CD14-positive monocyte (primary cell): ENCODE data around the gene THSD7A. TPM values are rescaled to one million over a fixed set of nuclear protein-coding genes. Genes with fewer than 3 reads are reported as not detected.

Experiments
- DNase-seq, 3 donors: peaks; one replicate each; pipeline ENCODE4 v3.0.0-alpha.2; 2011 to 2022
- H2AFZ ChIP-seq: 2 replicates; pipeline ENCODE4 v1.6.0; 2012; ENCODE audit warnings: mild to moderate bottlenecking, low read depth, low read length, inconsistent platforms; ENCODE audit not compliant: insufficient read depth, poor library complexity, severe bottlenecking
- H3K27ac ChIP-seq, 2 donors: 1 replicate in 1 of 2; 2 replicates in 1 of 2; pipeline ENCODE4 v1.5.1; 2012 to 2013; ENCODE audit warnings: low read length in 2 of 2, control low read depth in 1 of 2, inconsistent platforms in 1 of 2, low read depth in 1 of 2, mild to moderate bottlenecking in 1 of 2
- H3K27me3 ChIP-seq, 2 donors: one replicate each; pipeline versions ENCODE4 v1.6.0 to v1.6.1; 2011 to 2013; ENCODE audit warnings: low read length in 2 of 2; ENCODE audit not compliant: control insufficient read depth in 2 of 2, insufficient read depth in 2 of 2
- H3K36me3 ChIP-seq, 2 donors: replicated peaks in 1 of 2; 1 replicate in 1 of 2; 2 replicates in 1 of 2; pipeline versions ENCODE4 v1.5.1 to v1.6.1; 2012 to 2013; ENCODE audit warnings: low read length in 2 of 2, control low read depth in 1 of 2, inconsistent platforms in 1 of 2, mild to moderate bottlenecking in 1 of 2; ENCODE audit not compliant: insufficient read depth in 2 of 2, control insufficient read depth in 1 of 2
- H3K4me1 ChIP-seq, 2 donors: 1 replicate in 1 of 2; 2 replicates in 1 of 2; pipeline versions ENCODE4 v1.5.1 to v1.6.1; 2012 to 2013; ENCODE audit warnings: low read length in 2 of 2, control low read depth in 1 of 2, inconsistent platforms in 1 of 2, mild to moderate bottlenecking in 1 of 2, moderate library complexity in 1 of 2; ENCODE audit not compliant: insufficient read depth in 2 of 2, control insufficient read depth in 1 of 2
- H3K4me2 ChIP-seq: replicated peaks from 2 replicates; pipeline ENCODE3; 2012; ENCODE audit warnings: low read length, moderate library complexity, mild to moderate bottlenecking; ENCODE audit not compliant: poor library complexity, severe bottlenecking; ENCODE audit errors: extremely low read depth
- H3K4me3 ChIP-seq, 3 experiments: fragments of 200-600 bp in 1 of 3; sonication (generic) in 1 of 3; replicated peaks in 1 of 3; 1 replicate in 2 of 3; 2 replicates in 1 of 3; pipeline ENCODE4 v1.5.1; 2011 to 2013; ENCODE audit warnings: low read length in 3 of 3, mild to moderate bottlenecking in 3 of 3, control low read depth in 2 of 3, low read depth in 2 of 3, inconsistent platforms in 1 of 3, moderate library complexity in 1 of 3
- H3K79me2 ChIP-seq: 2 replicates; pipeline ENCODE4 v1.6.0; 2012; ENCODE audit warnings: mild to moderate bottlenecking, control low read depth, inconsistent platforms, low read length, moderate library complexity; ENCODE audit not compliant: insufficient read depth
- H3K9ac ChIP-seq: 2 replicates; pipeline ENCODE4 v1.6.0; 2017; ENCODE audit warnings: low read length, mild to moderate bottlenecking; ENCODE audit not compliant: insufficient read depth, poor library complexity, severe bottlenecking
- H3K9me3 ChIP-seq, 2 donors: replicated peaks in 1 of 2; 1 replicate in 1 of 2; 2 replicates in 1 of 2; pipeline versions ENCODE4 v1.5.1 to v1.6.1; 2012 to 2013; ENCODE audit warnings: low read length in 2 of 2, control low read depth in 1 of 2; ENCODE audit not compliant: control insufficient read depth in 1 of 2, insufficient read depth in 1 of 2
- H4K20me1 ChIP-seq: 2 replicates; pipeline ENCODE4 v1.6.0; 2012; ENCODE audit warnings: mild to moderate bottlenecking, low read length, control low read depth, moderate library complexity; ENCODE audit not compliant: insufficient read depth
- H3K27ac Mint-ChIP-seq, 7 donors: one replicate each; pipeline ENCODE4 v1.8.0; 2020; ENCODE audit warnings: mild to moderate bottlenecking in 7 of 7, mixed read lengths in 7 of 7, moderate library complexity in 6 of 7, inconsistent platforms in 2 of 7
- H3K27me3 Mint-ChIP-seq, 3 donors: one replicate each; pipeline ENCODE4 v1.8.0; 2021 to 2022; ENCODE audit warnings: low read depth in 3 of 3, mild to moderate bottlenecking in 3 of 3, mixed read lengths in 3 of 3, moderate library complexity in 3 of 3, inconsistent platforms in 1 of 3
- H3K36me3 Mint-ChIP-seq, 2 donors: one replicate each; pipeline ENCODE4 v1.8.0; 2020; ENCODE audit warnings: mixed read lengths in 2 of 2, inconsistent platforms in 1 of 2, mild to moderate bottlenecking in 1 of 2
- H3K4me1 Mint-ChIP-seq: one replicate; pipeline ENCODE4 v1.8.0; 2020; ENCODE audit warnings: mild to moderate bottlenecking, mixed read lengths
- H3K4me3 Mint-ChIP-seq, 2 donors: one replicate each; pipeline ENCODE4 v1.8.0; 2020; ENCODE audit warnings: mild to moderate bottlenecking in 2 of 2, mixed read lengths in 2 of 2, moderate library complexity in 1 of 2
- H3K9me3 Mint-ChIP-seq, 7 donors: one replicate each; pipeline ENCODE4 v1.8.0; 2020 to 2022; ENCODE audit warnings: mixed read lengths in 7 of 7, mild to moderate bottlenecking in 6 of 7, moderate library complexity in 6 of 7, inconsistent platforms in 2 of 7
- CTCF ChIP-seq: fragments of 200-600 bp; IDR thresholded peaks from one replicate; pipeline ENCODE4 v1.8.0; 2022; ENCODE audit warnings: antibody characterized with exemption, mild to moderate bottlenecking
- WGBS: methylation state at CpG from one replicate; pipeline ENCODE4 v1.1.5; 2013; ENCODE audit warnings: missing lambda C conversion rate; ENCODE audit not compliant: insufficient coverage; 5-methylcytosine and 5-hydroxymethylcytosine counted together
- intact Hi-C, 2 donors: fragments of 100-400 bp; cut with micrococcal nuclease; formaldehyde crosslinking; loops; one replicate each; pipeline versions ENCODE4 v1.15.0 to v1.15.1; 2023
- polyA plus RNA-seq, 3 donors: library from polyadenylated mRNA; depleted of rRNA in 1 of 3; unstranded in 2 of 3; stranded (reverse) in 1 of 3; fragments of 300-500 nt in 2 of 3; fragments of >200 nt in 1 of 3; fragmentation: Illumina TruSeq in 2 of 3; gene quantifications; 1 replicate in 2 of 3; 2 replicates in 1 of 3; pipeline ENCODE4 v1.2.3, GENCODE V29; 2012 to 2021

The THSD7A gene
- polyA plus RNA-seq, 3 donors, result under 0.01 TPM; not detected in 2

GRCh38 chr7:11787534-11787933 lies 44.5 kb downstream of the THSD7A start:
- Histone ChIP-seq H3K9ac (no peak overlapping the region), H4K20me1 (no peaks in the 10 kb centered on the region), H3K36me3 (no peaks in the 10 kb centered on the region), H3K9me3 (no peaks in the 10 kb centered on the region), H3K79me2 (no peaks in the 10 kb centered on the region), H3K27ac (no peak overlapping the region), H3K4me3 (no peak overlapping the region), H2AFZ (no peak overlapping the region), H3K4me1 (no peaks in the 10 kb centered on the region), H3K27me3 (no peaks in the 10 kb centered on the region), H3K4me2 (no peak overlapping the region)
- WGBS, result 100% methylated on average over 1 of the region's 4 CpGs
- Mint-ChIP-seq H3K4me3 (no peak overlapping the region), H3K27ac (no peak overlapping the region), H3K36me3 (no peaks in the 10 kb centered on the region), H3K27me3 (no peaks in the 10 kb centered on the region), H3K9me3 (peaks cover 0 to 2% (median 0%) of the 10 kb centered on the region in 7 donors), H3K4me1 (no peaks in the 10 kb centered on the region)
- TF ChIP-seq CTCF, result no peak
- no peak for DNase-seq
- intact Hi-C loops, result no loop called here

GRCh38 chr7:11786186-11786585 lies 45.8 kb downstream of the THSD7A start:
- Mint-ChIP-seq H3K27me3 (no peaks in the 10 kb centered on the region), H3K4me1 (no peaks in the 10 kb centered on the region), H3K4me3 (no peak overlapping the region), H3K27ac (no peak overlapping the region), H3K36me3 (no peaks in the 10 kb centered on the region), H3K9me3 (peaks cover 0 to 2% (median 0%) of the 10 kb centered on the region in 7 donors)
- Histone ChIP-seq H3K27me3 (no peaks in the 10 kb centered on the region), H3K4me1 (no peaks in the 10 kb centered on the region), H3K4me3 (no peak overlapping the region), H4K20me1 (no peaks in the 10 kb centered on the region), H3K9me3 (no peaks in the 10 kb centered on the region), H3K9ac (no peak overlapping the region), H3K27ac (no peak overlapping the region), H3K36me3 (no peaks in the 10 kb centered on the region), H3K79me2 (no peaks in the 10 kb centered on the region), H3K4me2 (no peak overlapping the region), H2AFZ (no peak overlapping the region)
- intact Hi-C loops, result no loop called here
- WGBS, result 100% methylated on average over 1 of the region's 2 CpGs
- no peak for TF ChIP-seq CTCF
- DNase-seq, result no peak
